IMR-90 (cell line): ENCODE results near the gene ASPG. TPM values are rescaled to one million over a fixed set of nuclear protein-coding genes. Genes with fewer than 3 reads are reported as not detected.

Experiments
- ATAC-seq: fragments of 200-7000 bp; cut with Tn5 transposase; 2 replicates; pipeline ENCODE4 v1.9.1; 2020; ENCODE audit warnings: low read depth, mild to moderate bottlenecking, moderate library complexity
- BruUV-seq: library from RNA; stranded (reverse); fragments of 400-500 nt; replicated peaks from 2 replicates; lab custom pipeline; 2021; lab: Mats Ljungman, UMichigan
- CTCF ChIA-PET: fragments of 300-600 bp; formaldehyde crosslinking; extraction: SDS; loops from one replicate; lab custom pipeline; 2021; ENCODE audit warnings: antibody characterized with exemption; lab: Yijun Ruan, JAX
- POLR2A ChIA-PET: fragments of 300-600 bp; sonication (Branson Sonifier 250); formaldehyde crosslinking; loops from one replicate; lab custom pipeline; 2022; ENCODE audit warnings: antibody characterized with exemption; ENCODE audit not compliant: unreplicated experiment; lab: Charles Lee
- DNase-seq: peaks from one replicate; pipeline ENCODE4 v3.0.0; 2013
- H2AFZ ChIP-seq: replicated peaks from 2 replicates; pipeline ENCODE3; 2013; ENCODE audit warnings: low read length, mild to moderate bottlenecking; ENCODE audit not compliant: poor library complexity
- H2AK5ac ChIP-seq: 2 replicates; pipeline ENCODE4 v1.6.1; 2013; ENCODE audit warnings: low read depth, low read length, inconsistent platforms
- H2AK9ac ChIP-seq: replicated peaks from 2 replicates; pipeline ENCODE3; 2013; ENCODE audit warnings: mild to moderate bottlenecking, low read depth, low read length, moderate library complexity; ENCODE audit not compliant: poor library complexity
- H2BK120ac ChIP-seq: 2 replicates; pipeline ENCODE4 v1.6.1; 2013; ENCODE audit warnings: low read depth, low read length, inconsistent platforms
- H2BK15ac ChIP-seq: 3 replicates; pipeline ENCODE4 v1.6.1; 2013; ENCODE audit warnings: low read depth, low read length, inconsistent platforms
- H2BK20ac ChIP-seq: 2 replicates; pipeline ENCODE4 v1.6.1; 2013; ENCODE audit warnings: low read depth, mild to moderate bottlenecking, inconsistent platforms, low read length, moderate library complexity
- H2BK5ac ChIP-seq: 2 replicates; pipeline ENCODE4 v1.6.1; 2013; ENCODE audit warnings: mild to moderate bottlenecking, low read depth, low read length, inconsistent platforms; ENCODE audit not compliant: poor library complexity, severe bottlenecking
- H3K14ac ChIP-seq: replicated peaks from 2 replicates; pipeline ENCODE4 v1.6.1; 2013; ENCODE audit warnings: low read depth, low read length, inconsistent platforms
- H3K18ac ChIP-seq: 2 replicates; pipeline ENCODE4 v1.6.1; 2013; ENCODE audit warnings: low read depth, low read length, control low read depth
- H3K23ac ChIP-seq: 2 replicates; pipeline ENCODE4 v1.6.1; 2013; ENCODE audit warnings: low read depth, low read length, inconsistent platforms
- H3K27ac ChIP-seq: 2 replicates; pipeline ENCODE4 v1.5.1; 2013; ENCODE audit warnings: mild to moderate bottlenecking, control low read depth, low read length; ENCODE audit not compliant: insufficient read depth
- H3K27me3 ChIP-seq: 2 replicates; pipeline ENCODE4 v1.6.1; 2013; ENCODE audit warnings: low read length; ENCODE audit not compliant: control insufficient read depth, insufficient read depth
- H3K36me3 ChIP-seq: 2 replicates; pipeline ENCODE4 v1.6.1; 2013; ENCODE audit warnings: low read length, mixed read lengths; ENCODE audit not compliant: control insufficient read depth, insufficient read depth
- H3K4ac ChIP-seq: 2 replicates; pipeline ENCODE4 v1.6.1; 2013; ENCODE audit warnings: low read depth, low read length, inconsistent platforms
- H3K4me1 ChIP-seq: 2 replicates; pipeline ENCODE4 v1.6.1; 2013; ENCODE audit warnings: low read length, mixed read lengths; ENCODE audit not compliant: control insufficient read depth, insufficient read depth
- H3K4me2 ChIP-seq: 2 replicates; pipeline ENCODE4 v1.6.1; 2013; ENCODE audit warnings: low read depth, mild to moderate bottlenecking, control low read depth, low read length, moderate library complexity
- H3K4me3 ChIP-seq: 2 replicates; pipeline ENCODE4 v1.5.1; 2013; ENCODE audit warnings: low read depth, mild to moderate bottlenecking, control low read depth, low read length, moderate library complexity; ENCODE audit not compliant: insufficient read depth
- H3K56ac ChIP-seq: 2 replicates; pipeline ENCODE4 v1.6.1; 2013; ENCODE audit warnings: low read length, inconsistent platforms; ENCODE audit not compliant: insufficient read depth; ENCODE audit errors: extremely low read depth
- H3K79me1 ChIP-seq, 2 experiments: 2 replicates each; pipeline ENCODE4 v1.6.1; 2013; ENCODE audit warnings: low read length in 2 of 2, inconsistent platforms in 1 of 2, low read depth in 1 of 2
- H3K9ac ChIP-seq: 2 replicates; pipeline ENCODE4 v1.6.1; 2013; ENCODE audit warnings: low read depth, low read length, control low read depth
- H3K9me1 ChIP-seq: 2 replicates; pipeline ENCODE4 v1.6.1; 2013; ENCODE audit warnings: low read length, inconsistent platforms; ENCODE audit not compliant: insufficient read depth
- H3K9me3 ChIP-seq: 2 replicates; pipeline ENCODE4 v1.6.1; 2013; ENCODE audit warnings: low read length; ENCODE audit not compliant: control insufficient read depth, insufficient read depth
- H4K20me1 ChIP-seq: 2 replicates; pipeline ENCODE4 v1.6.1; 2013; ENCODE audit warnings: low read length, inconsistent platforms; ENCODE audit not compliant: insufficient read depth
- H4K5ac ChIP-seq: 2 replicates; pipeline ENCODE4 v1.6.1; 2013; ENCODE audit warnings: mild to moderate bottlenecking, low read depth, low read length, control low read depth
- H4K8ac ChIP-seq, 2 experiments: 2 replicates each; pipeline ENCODE4 v1.6.1; 2013; ENCODE audit warnings: low read depth in 2 of 2, low read length in 2 of 2, control low read depth in 1 of 2, inconsistent platforms in 1 of 2
- H4K91ac ChIP-seq: 2 replicates; pipeline ENCODE4 v1.6.1; 2013; ENCODE audit warnings: low read depth, low read length, inconsistent platforms; ENCODE audit not compliant: insufficient read depth
- BHLHE40 ChIP-seq: fragments of 150-350 bp; IDR thresholded peaks from 2 replicates; pipeline ENCODE4 v1.6.1; 2016; ENCODE audit warnings: mild to moderate bottlenecking, low read depth, low read length
- CHD1 ChIP-seq: IDR thresholded peaks from 2 replicates; pipeline ENCODE4 v1.6.1; 2012; ENCODE audit warnings: low read depth, low read length, improper control_type of control experiment
- ELK1 ChIP-seq: fragments of 150-350 bp; IDR thresholded peaks from 2 replicates; pipeline ENCODE4 v1.6.1; 2016; ENCODE audit warnings: low read depth, mild to moderate bottlenecking, low read length, moderate library complexity, borderline replicate concordance
- FOS ChIP-seq: fragments of 150-350 bp; IDR thresholded peaks from 2 replicates; pipeline ENCODE4 v1.6.1; 2016; ENCODE audit warnings: low read depth, low read length
- MAFK ChIP-seq: IDR thresholded peaks from 2 replicates; pipeline ENCODE4 v1.6.1; 2012; ENCODE audit warnings: low read depth, low read length, improper control_type of control experiment
- MAZ ChIP-seq: IDR thresholded peaks from 2 replicates; pipeline ENCODE4 v1.6.1; 2012; ENCODE audit warnings: low read depth, mild to moderate bottlenecking, low read length, improper control_type of control experiment, moderate library complexity, borderline replicate concordance
- MXI1 ChIP-seq: IDR thresholded peaks from 2 replicates; pipeline ENCODE4 v1.6.1; 2012; ENCODE audit warnings: low read depth, mild to moderate bottlenecking, low read length, moderate library complexity, borderline replicate concordance
- NFE2L2 ChIP-seq: fragments of 150-350 bp; IDR thresholded peaks from 2 replicates; pipeline ENCODE4 v1.6.1; 2016; ENCODE audit warnings: low read depth, mild to moderate bottlenecking, low read length
- POLR2A ChIP-seq: IDR thresholded peaks from 2 replicates; pipeline ENCODE4 v1.6.1; 2012; ENCODE audit warnings: mild to moderate bottlenecking, low read depth, low read length
- RAD21 ChIP-seq: IDR thresholded peaks from 2 replicates; pipeline ENCODE4 v1.6.1; 2012; ENCODE audit warnings: low read length, improper control_type of control experiment
- RFX5 ChIP-seq: IDR thresholded peaks from 2 replicates; pipeline ENCODE4 v1.8.0; 2012; ENCODE audit warnings: low read depth, mild to moderate bottlenecking, low read length, moderate library complexity
- SMC3 ChIP-seq: fragments of 150-350 bp; IDR thresholded peaks from 2 replicates; pipeline ENCODE4 v1.6.1; 2016; ENCODE audit warnings: low read depth, mild to moderate bottlenecking, antibody characterized with exemption, low read length, moderate library complexity
- USF2 ChIP-seq: fragments of 150-350 bp; IDR thresholded peaks from 2 replicates; pipeline ENCODE4 v1.6.1; 2017; ENCODE audit warnings: mild to moderate bottlenecking, antibody characterized with exemption, low read length, low read depth
- WGBS, 2 experiments: methylation state at CpG; one replicate each; pipeline versions ENCODE4 v1.1.5 to v1.1.7; 2013; ENCODE audit warnings: missing lambda C conversion rate in 2 of 2; ENCODE audit not compliant: insufficient read length in 1 of 2; ENCODE audit errors: extremely low coverage in 2 of 2; 5-methylcytosine and 5-hydroxymethylcytosine counted together
- dilution Hi-C: fragments of 300-500 bp; cut with HindIII; formaldehyde crosslinking; loops from one replicate; pipeline ENCODE4 v1.14.3; 2018; ENCODE audit warnings: low sequenced_read_pairs; ENCODE audit not compliant: unreplicated experiment
- in situ Hi-C: fragments of 300-500 bp; cut with MboI; formaldehyde crosslinking; loops from 3 replicates; pipeline ENCODE4 v1.14.3; 2019; ENCODE audit warnings: low sequenced_read_pairs, inconsistent platforms, mixed read lengths
- intact Hi-C: fragments of 100-400 bp; cut with micrococcal nuclease; formaldehyde crosslinking; loops from 2 replicates; pipeline ENCODE4 v1.10.0; 2022
- polyA plus RNA-seq, 3 experiments: library from polyadenylated mRNA; depleted of rRNA; stranded (reverse); fragments of >200 nt; gene quantifications; 2 replicates each; pipeline ENCODE4 v1.2.3, GENCODE V29; 2012; ENCODE audit warnings: low replicate concordance in 1 of 3
- total RNA-seq: library from RNA; depleted of rRNA; stranded (reverse); fragments of >200 nt; gene quantifications from 2 replicates; pipeline ENCODE4 v1.2.3, GENCODE V29; 2012

ASPG gene
- total and polyA plus RNA-seq, 2 of the 4 experiments (the other 2 are of a cell fraction), result not detected

GRCh38 chr14:104128981-104129380 is 43.5 kb downstream of the ASPG start:
- no peaks in the 10 kb centered on the region for H3K79me1 ChIP-seq
- no peak overlapping the region for H3K4me3 ChIP-seq
- no peak overlapping the region for H2BK15ac ChIP-seq
- no peaks in the 10 kb centered on the region for H3K9me1 ChIP-seq
- no peak overlapping the region for H2AK9ac ChIP-seq
- intact Hi-C loops, result no loop called here
- H3K4ac ChIP-seq, result no peak overlapping the region
- no peaks in the 10 kb centered on the region for H3K27me3 ChIP-seq
- no peak overlapping the region for H2BK5ac ChIP-seq
- DNase-seq (no peak), ATAC-seq (no peak)
- TF ChIP-seq MAFK (no peak), BHLHE40 (no peak), MAZ (no peak), RFX5 (no peak), POLR2A (no peak), RAD21 (no peak), ELK1 (no peak), SMC3 (no peak), FOS (no peak), USF2 (no peak), CHD1 (no peak), MXI1 (no peak), NFE2L2 (no peak)
- BruUV-seq, result no TSS peak
- H4K20me1 ChIP-seq, result no peaks in the 10 kb centered on the region
- no peak overlapping the region for H2AFZ ChIP-seq
- ChIA-PET CTCF (interaction anchor here (1.1 kb wide), 1 partner anchor 51 kb away, joined by 6 read pairs; no protein-coding TSS in a partner anchor), POLR2A (interaction anchor here (0.6 kb wide), 1 partner anchor 469 kb away, joined by 8 read pairs; no protein-coding TSS in a partner anchor)
- H4K5ac ChIP-seq, result no peak overlapping the region
- no peak overlapping the region for H3K56ac ChIP-seq
- H3K23ac ChIP-seq, result no peak overlapping the region
- no peak overlapping the region for H3K4me2 ChIP-seq
- H4K91ac ChIP-seq, result no peak overlapping the region
- in situ Hi-C loops, result no loop called here
- no peak overlapping the region for H3K27ac ChIP-seq
- no peak overlapping the region for H2BK20ac ChIP-seq
- no peak overlapping the region for H2AK5ac ChIP-seq
- no peaks in the 10 kb centered on the region for H3K4me1 ChIP-seq
- WGBS, 2 experiments, result no CpG with 5 or more reads among the region's 1 CpG
- no peak overlapping the region for H2BK120ac ChIP-seq
- dilution Hi-C loops, result no loop called here
- no peak overlapping the region for H3K14ac ChIP-seq
- no peak overlapping the region for H3K9ac ChIP-seq
- H3K9me3 ChIP-seq, result peaks cover 7% of the 10 kb centered on the region
- H3K36me3 ChIP-seq, result no peaks in the 10 kb centered on the region
- no peak overlapping the region for H4K8ac ChIP-seq
- H3K18ac ChIP-seq, result no peak overlapping the region
